ENCODE measurements around the gene P2RY8.

- TF ChIP-seq POLR2AphosphoS5 (IDR thresholded peaks at IDR 0.05; ENCODE audit: low read depth, low read length): no peak
- no peak for TF ChIP-seq SIN3A (IDR thresholded peaks at IDR 0.05; ENCODE audit: borderline replicate concordance, insufficient read depth, low read length)
- TF ChIP-seq REST (IDR thresholded peaks at IDR 0.05; ENCODE audit: insufficient read depth in 1 of 2, low read depth in 2 of 2, low read length in 2 of 2): no peak
- no peak for TF ChIP-seq TAF1 (IDR thresholded peaks at IDR 0.05; ENCODE audit: borderline replicate concordance, insufficient read depth, low read length)
- TF ChIP-seq FOXP2 (optimal IDR thresholded peaks at IDR 0.05; ENCODE audit: borderline replicate concordance, extremely low read depth, extremely low read length, insufficient read depth): no peak
Measured at GRCh38 chrX:1488745-1489144, 48.2 kb downstream of the P2RY8 start.
